ENCODE results near the gene TRIM28.

TRIM28 gene

GRCh38 chr19:58568453-58569130, 24.7 kb downstream of the TRIM28 start:
- no peak for TF ChIP-seq ZFP3 (CRISPR knock-in tag; IDR thresholded peaks at IDR 0.05)
- TF ChIP-seq ZNF8 (CRISPR knock-in tag; IDR thresholded peaks at IDR 0.05), result no peak
- TF ChIP-seq ARNTL (CRISPR knock-in tag; IDR thresholded peaks at IDR 0.05; ENCODE audit: borderline replicate concordance, low read depth), result no peak
- no peak for TF ChIP-seq TCF4 (CRISPR knock-in tag; IDR thresholded peaks at IDR 0.05; ENCODE audit: borderline replicate concordance)
- no peak for TF ChIP-seq BACH2 (CRISPR knock-in tag; IDR thresholded peaks at IDR 0.05; ENCODE audit: borderline replicate concordance)
- TF ChIP-seq PPARA (CRISPR knock-in tag; IDR thresholded peaks at IDR 0.05; ENCODE audit: borderline replicate concordance), result no peak
- no peak for TF ChIP-seq CSDC2 (CRISPR knock-in tag; IDR thresholded peaks at IDR 0.05)
- no peak for TF ChIP-seq PATZ1 (CRISPR knock-in tag; IDR thresholded peaks at IDR 0.05; ENCODE audit: borderline replicate concordance)
- no peak for TF ChIP-seq CSRNP3 (CRISPR knock-in tag; IDR thresholded peaks at IDR 0.05)
- TF ChIP-seq ZC3H10 (CRISPR knock-in tag; IDR thresholded peaks at IDR 0.05), result no peak
- no peak for TF ChIP-seq CREB5 (CRISPR knock-in tag; IDR thresholded peaks at IDR 0.05; ENCODE audit: low read depth)
- TF ChIP-seq SNAI2 (CRISPR knock-in tag; IDR thresholded peaks at IDR 0.05), result no peak
- TF ChIP-seq OSR1 (CRISPR knock-in tag; IDR thresholded peaks at IDR 0.05), result no peak
- ATAC-seq, result no peak

GRCh38 chr19:58569191-58569942, 25.5 kb downstream of the TRIM28 start:
- TF ChIP-seq BACH2 (CRISPR knock-in tag; IDR thresholded peaks at IDR 0.05; ENCODE audit: borderline replicate concordance) (no peak), TCF4 (CRISPR knock-in tag; IDR thresholded peaks at IDR 0.05; ENCODE audit: borderline replicate concordance) (no peak)
- ATAC-seq, result no peak

GRCh38 chr19:58569943-58570670, 26.2 kb downstream of the TRIM28 start:
- no peak for ATAC-seq
- no peak for TF ChIP-seq RARB (CRISPR knock-in tag; IDR thresholded peaks at IDR 0.05)
- no peak for TF ChIP-seq ZNF565 (CRISPR knock-in tag; conservative IDR thresholded peaks at IDR 0.05; ENCODE audit: low read depth)
- no peak for TF ChIP-seq PATZ1 (CRISPR knock-in tag; IDR thresholded peaks at IDR 0.05; ENCODE audit: borderline replicate concordance)
- no peak for TF ChIP-seq ZNF8 (CRISPR knock-in tag; IDR thresholded peaks at IDR 0.05)
- no peak for TF ChIP-seq TOX (CRISPR knock-in tag; IDR thresholded peaks at IDR 0.05; ENCODE audit: borderline replicate concordance)
- TF ChIP-seq TSHZ2 (CRISPR knock-in tag; IDR thresholded peaks at IDR 0.05), result no peak
- no peak for TF ChIP-seq POU6F1 (CRISPR knock-in tag; IDR thresholded peaks at IDR 0.05; ENCODE audit: borderline replicate concordance, low read depth)
- TF ChIP-seq PPARA (CRISPR knock-in tag; IDR thresholded peaks at IDR 0.05; ENCODE audit: borderline replicate concordance), result no peak
- no peak for TF ChIP-seq ZFP30 (CRISPR knock-in tag; IDR thresholded peaks at IDR 0.05)
- TF ChIP-seq CREB5 (CRISPR knock-in tag; IDR thresholded peaks at IDR 0.05; ENCODE audit: low read depth), result no peak
- no peak for TF ChIP-seq ZC3H10 (CRISPR knock-in tag; IDR thresholded peaks at IDR 0.05)
- no peak for TF ChIP-seq BACH2 (CRISPR knock-in tag; IDR thresholded peaks at IDR 0.05; ENCODE audit: borderline replicate concordance)
- TF ChIP-seq CSRNP3 (CRISPR knock-in tag; IDR thresholded peaks at IDR 0.05), result no peak
- no peak for TF ChIP-seq CSDC2 (CRISPR knock-in tag; IDR thresholded peaks at IDR 0.05)
- TF ChIP-seq OSR1 (CRISPR knock-in tag; IDR thresholded peaks at IDR 0.05), result no peak

Measured in SK-N-SH treated with all-trans-retinoic acid at 6 μM for 48 hours (cell line).